Fibroblast of peridontal ligament (primary cell): ENCODE results near the gene PRTN3.

Source experiments
- DNase-seq: peaks from one replicate; pipeline ENCODE4 v3.0.0-alpha.2; 2010; ENCODE audit errors: extremely low read depth

The PRTN3 gene

GRCh38 chr19:803099-803561 is 37.7 kb upstream of the PRTN3 start:
- no peak for DNase-seq

GRCh38 chr19:803686-804418 is 36.9 kb upstream of the PRTN3 start:
- DNase-seq = no peak

- no peak for DNase-seq
These were observed 36.2 kb upstream of the PRTN3 start for GRCh38 chr19:804419-805165.

- no peak for DNase-seq
These were observed 35.6 kb upstream of the PRTN3 start for GRCh38 chr19:805166-805551.

GRCh38 chr19:805600-806550 is 34.9 kb upstream of the PRTN3 start:
- no peak for DNase-seq

GRCh38 chr19:806815-807421 is 33.9 kb upstream of the PRTN3 start:
- DNase-seq = no peak

- no peak for DNase-seq
These were observed 33.0 kb upstream of the PRTN3 start for GRCh38 chr19:807627-808422.

- DNase-seq = no peak
These were observed 32.4 kb upstream of the PRTN3 start for GRCh38 chr19:808423-808775.

GRCh38 chr19:810077-810855 is 30.5 kb upstream of the PRTN3 start:
- DNase-seq = no peak

GRCh38 chr19:810883-811489 is 29.8 kb upstream of the PRTN3 start:
- no peak for DNase-seq

- no peak for DNase-seq
These were observed 29.2 kb upstream of the PRTN3 start for GRCh38 chr19:811506-812048.

- no peak for DNase-seq
These were observed 28.6 kb upstream of the PRTN3 start for GRCh38 chr19:812049-812746.

- DNase-seq = no peak
These were observed 28.0 kb upstream of the PRTN3 start for GRCh38 chr19:812747-813218.

- no peak for DNase-seq
These were observed 27.3 kb upstream of the PRTN3 start for GRCh38 chr19:813219-814151.

- no peak for DNase-seq
These were observed 26.4 kb upstream of the PRTN3 start for GRCh38 chr19:814152-815078.

- no peak for DNase-seq
These were observed 25.6 kb upstream of the PRTN3 start for GRCh38 chr19:815079-815774.
